ENCODE measurements around the gene RABAC1. TPM values are rescaled to one million over a fixed set of nuclear protein-coding genes. Genes with fewer than 3 reads are reported as not detected.

The RABAC1 gene
- total RNA-seq, 1 donor: 117 TPM

DNA sequence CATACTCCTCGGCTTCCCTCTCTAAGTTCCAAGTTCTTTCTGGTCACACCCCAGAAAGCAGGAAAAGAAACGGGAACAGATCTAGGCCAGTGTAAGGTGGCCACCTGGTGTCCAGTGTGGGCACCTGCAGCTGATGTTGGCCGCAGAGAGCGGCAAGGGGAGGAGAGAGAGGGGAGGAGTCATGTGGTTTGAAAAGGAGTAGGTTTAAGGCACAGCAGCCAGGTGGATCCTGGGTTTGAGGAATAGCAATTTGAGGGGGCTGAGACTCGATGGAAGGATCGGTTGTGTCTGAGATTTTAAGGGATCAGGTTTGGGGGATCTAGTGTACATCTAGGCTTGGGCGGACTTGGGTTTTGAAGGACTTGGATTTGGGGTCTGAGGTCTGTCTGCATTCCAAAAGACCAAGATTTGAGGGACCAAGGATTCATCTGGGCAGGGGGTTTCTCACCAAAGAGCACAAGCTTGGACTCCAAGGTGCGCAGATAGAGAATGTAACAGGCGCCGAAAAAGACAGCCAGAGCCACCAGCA lies 1.2 kb downstream of the RABAC1 start:
- Histone ChIP-seq H3K36me3 (ENCODE audit: insufficient read depth, low read length) (peaks cover 14% of the 10 kb centered on the region), H2AFZ (ENCODE audit: low read length) (peak overlapping the region; percentile 84), H3K4me1 (ENCODE audit: insufficient read depth, low read length) (peaks cover 9% of the 10 kb centered on the region), H3K4me2 (ENCODE audit: insufficient read depth, low read length) (peak overlapping the region; percentile 89), H3K27me3 (ENCODE audit: insufficient read depth, low read length) (no peaks in the 10 kb centered on the region), H3K79me2 (ENCODE audit: insufficient read depth, low read length) (peaks cover 7% of the 10 kb centered on the region), H3K4me3 (ENCODE audit: insufficient read depth, low read length) (peak overlapping the region; percentile 94), H3K9me3 (ENCODE audit: low read depth, low read length) (no peaks in the 10 kb centered on the region), H4K20me1 (ENCODE audit: insufficient read depth, low read length) (peaks cover 15% of the 10 kb centered on the region), H3K27ac (ENCODE audit: low read depth, low read length) (peak overlapping the region; percentile 94)
- peak; percentile 97 for DNase-seq (ENCODE audit: insufficient read length, low spot score, missing footprints)
- TF ChIP-seq, protein P1, sequence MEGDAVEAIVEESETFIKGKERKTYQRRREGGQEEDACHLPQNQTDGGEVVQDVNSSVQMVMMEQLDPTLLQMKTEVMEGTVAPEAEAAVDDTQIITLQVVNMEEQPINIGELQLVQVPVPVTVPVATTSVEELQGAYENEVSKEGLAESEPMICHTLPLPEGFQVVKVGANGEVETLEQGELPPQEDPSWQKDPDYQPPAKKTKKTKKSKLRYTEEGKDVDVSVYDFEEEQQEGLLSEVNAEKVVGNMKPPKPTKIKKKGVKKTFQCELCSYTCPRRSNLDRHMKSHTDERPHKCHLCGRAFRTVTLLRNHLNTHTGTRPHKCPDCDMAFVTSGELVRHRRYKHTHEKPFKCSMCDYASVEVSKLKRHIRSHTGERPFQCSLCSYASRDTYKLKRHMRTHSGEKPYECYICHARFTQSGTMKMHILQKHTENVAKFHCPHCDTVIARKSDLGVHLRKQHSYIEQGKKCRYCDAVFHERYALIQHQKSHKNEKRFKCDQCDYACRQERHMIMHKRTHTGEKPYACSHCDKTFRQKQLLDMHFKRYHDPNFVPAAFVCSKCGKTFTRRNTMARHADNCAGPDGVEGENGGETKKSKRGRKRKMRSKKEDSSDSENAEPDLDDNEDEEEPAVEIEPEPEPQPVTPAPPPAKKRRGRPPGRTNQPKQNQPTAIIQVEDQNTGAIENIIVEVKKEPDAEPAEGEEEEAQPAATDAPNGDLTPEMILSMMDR (IDR thresholded peaks at IDR 0.05; ENCODE audit: extremely low read depth, low read depth, low read length): peak; percentile 84

DNA sequence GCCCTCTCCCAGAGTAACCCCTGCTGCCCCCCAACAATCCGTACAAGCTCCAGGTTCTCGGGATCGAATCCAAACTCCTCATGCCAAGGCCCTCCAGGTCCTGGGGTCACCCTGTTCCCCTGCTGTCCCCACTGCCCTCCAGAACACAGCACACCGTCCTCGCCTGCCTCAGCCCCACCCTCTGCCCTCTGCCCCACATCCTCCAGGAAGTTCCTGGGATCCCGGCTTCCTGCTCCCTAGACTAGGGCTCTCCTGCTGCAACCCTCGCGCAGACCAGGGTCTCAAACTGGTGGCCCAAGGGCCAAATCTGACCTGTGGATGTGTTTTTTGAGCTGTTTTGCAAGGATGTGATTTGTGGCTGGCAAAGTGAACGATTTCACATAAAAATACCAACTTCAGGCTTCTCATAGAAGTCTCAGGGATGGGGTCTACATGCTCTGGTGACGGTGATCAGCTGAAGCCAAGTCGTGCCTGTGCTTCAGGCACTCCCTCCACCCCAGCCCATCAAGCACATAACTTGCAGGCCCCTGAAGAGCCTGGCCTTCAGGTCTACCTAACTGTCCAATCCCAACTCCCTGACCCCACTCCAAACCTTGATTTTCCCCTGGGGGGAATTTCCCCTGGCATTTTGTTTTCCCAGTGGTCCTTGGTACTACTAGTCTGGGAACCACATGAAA lies 1.8 kb downstream of the RABAC1 start:
- peak overlapping the region; percentile 89 for H3K4me2 ChIP-seq (ENCODE audit: insufficient read depth, low read length)
- H3K4me1 ChIP-seq (ENCODE audit: insufficient read depth, low read length): peaks cover 9% of the 10 kb centered on the region
- H4K20me1 ChIP-seq (ENCODE audit: insufficient read depth, low read length): peaks cover 15% of the 10 kb centered on the region
- H2AFZ ChIP-seq (ENCODE audit: low read length): no peak overlapping the region
- H3K79me2 ChIP-seq (ENCODE audit: insufficient read depth, low read length): peaks cover 7% of the 10 kb centered on the region
- peaks cover 14% of the 10 kb centered on the region for H3K36me3 ChIP-seq (ENCODE audit: insufficient read depth, low read length)
- H3K4me3 ChIP-seq (ENCODE audit: insufficient read depth, low read length): no peak overlapping the region
- TF ChIP-seq, protein P1 (IDR thresholded peaks at IDR 0.05; ENCODE audit: extremely low read depth, low read depth, low read length): no peak
- DNase-seq (ENCODE audit: insufficient read length, low spot score, missing footprints): peak; percentile 48
- H3K27me3 ChIP-seq (ENCODE audit: insufficient read depth, low read length): no peaks in the 10 kb centered on the region
- no peak overlapping the region for H3K27ac ChIP-seq (ENCODE audit: low read depth, low read length)
- no peaks in the 10 kb centered on the region for H3K9me3 ChIP-seq (ENCODE audit: low read depth, low read length)

DNA sequence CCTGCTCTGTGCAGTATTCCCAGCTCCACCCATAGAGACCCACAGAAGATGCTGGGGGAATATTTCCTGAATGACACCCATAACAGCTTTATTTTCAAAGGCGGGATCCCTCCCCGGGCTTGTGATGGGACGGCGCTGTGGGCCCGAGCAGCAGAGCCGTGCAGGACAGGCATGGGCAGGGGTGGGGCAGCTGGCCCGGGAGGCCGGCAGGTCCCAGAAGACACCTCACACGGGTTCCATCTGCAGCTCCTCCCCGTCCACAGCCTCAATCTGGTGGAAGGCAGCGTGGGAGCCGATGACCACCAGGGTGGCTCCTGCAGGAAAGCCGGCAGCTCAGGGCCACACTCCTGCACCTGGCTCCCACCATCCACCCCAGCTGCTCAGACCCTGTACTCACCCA lies 2.5 kb downstream of the RABAC1 start:
- TF ChIP-seq, protein P1 (IDR thresholded peaks at IDR 0.05; ENCODE audit: extremely low read depth, low read depth, low read length): no peak
- Histone ChIP-seq H4K20me1 (ENCODE audit: insufficient read depth, low read length) (peaks cover 15% of the 10 kb centered on the region), H3K4me3 (ENCODE audit: insufficient read depth, low read length) (no peak overlapping the region), H3K27ac (ENCODE audit: low read depth, low read length) (no peak overlapping the region), H3K79me2 (ENCODE audit: insufficient read depth, low read length) (peaks cover 7% of the 10 kb centered on the region), H3K9me3 (ENCODE audit: low read depth, low read length) (no peaks in the 10 kb centered on the region), H3K36me3 (ENCODE audit: insufficient read depth, low read length) (peaks cover 14% of the 10 kb centered on the region), H2AFZ (ENCODE audit: low read length) (no peak overlapping the region), H3K4me1 (ENCODE audit: insufficient read depth, low read length) (peaks cover 9% of the 10 kb centered on the region), H3K4me2 (ENCODE audit: insufficient read depth, low read length) (no peak overlapping the region), H3K27me3 (ENCODE audit: insufficient read depth, low read length) (no peaks in the 10 kb centered on the region)
- peak; percentile 15 for DNase-seq (ENCODE audit: insufficient read length, low spot score, missing footprints)

DNA sequence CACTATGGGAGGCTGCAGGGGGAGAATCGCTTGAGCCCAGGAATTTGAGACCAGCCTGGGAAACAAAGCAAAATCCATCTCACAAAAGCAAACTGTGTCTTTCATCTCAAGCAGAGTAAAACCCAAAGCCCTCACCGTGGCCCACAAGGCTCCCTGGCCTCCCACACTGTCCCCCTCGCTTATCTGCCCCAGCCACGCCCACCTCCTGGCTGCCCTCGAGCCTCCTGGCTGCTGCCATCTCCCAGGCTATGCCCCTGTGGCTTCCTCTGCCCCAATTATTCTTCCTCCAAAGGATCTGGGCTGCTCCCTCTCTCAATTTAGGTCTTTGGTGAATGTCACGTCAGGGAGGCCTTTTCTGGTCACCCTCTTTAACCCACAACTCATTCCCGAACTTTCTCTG lies 3.6 kb downstream of the RABAC1 start:
- Histone ChIP-seq H3K27ac (ENCODE audit: low read depth, low read length) (no peak overlapping the region), H4K20me1 (ENCODE audit: insufficient read depth, low read length) (peaks cover 15% of the 10 kb centered on the region), H3K9me3 (ENCODE audit: low read depth, low read length) (no peaks in the 10 kb centered on the region), H3K4me2 (ENCODE audit: insufficient read depth, low read length) (no peak overlapping the region), H3K27me3 (ENCODE audit: insufficient read depth, low read length) (no peaks in the 10 kb centered on the region), H3K36me3 (ENCODE audit: insufficient read depth, low read length) (peaks cover 14% of the 10 kb centered on the region), H3K4me3 (ENCODE audit: insufficient read depth, low read length) (no peak overlapping the region), H2AFZ (ENCODE audit: low read length) (no peak overlapping the region), H3K4me1 (ENCODE audit: insufficient read depth, low read length) (peaks cover 9% of the 10 kb centered on the region), H3K79me2 (ENCODE audit: insufficient read depth, low read length) (peaks cover 7% of the 10 kb centered on the region)
- DNase-seq (ENCODE audit: insufficient read length, low spot score, missing footprints): peak; percentile 58
- TF ChIP-seq, protein P1 (IDR thresholded peaks at IDR 0.05; ENCODE audit: extremely low read depth, low read depth, low read length): no peak

Measured in osteoblast (primary cell).